CD14-positive monocyte (primary cell): Measurements from ENCODE around the gene STRA6. TPM values are rescaled to one million over a fixed set of nuclear protein-coding genes. Genes with fewer than 3 reads are reported as not detected.

Source experiments
- DNase-seq, 3 donors: peaks; one replicate each; pipeline ENCODE4 v3.0.0-alpha.2; 2011 to 2022
- H2AFZ ChIP-seq: 2 replicates; pipeline ENCODE4 v1.6.0; 2012; ENCODE audit warnings: mild to moderate bottlenecking, low read depth, low read length, inconsistent platforms; ENCODE audit not compliant: insufficient read depth, poor library complexity, severe bottlenecking
- H3K27ac ChIP-seq, 2 donors: 1 replicate in 1 of 2; 2 replicates in 1 of 2; pipeline ENCODE4 v1.5.1; 2012 to 2013; ENCODE audit warnings: low read length in 2 of 2, control low read depth in 1 of 2, inconsistent platforms in 1 of 2, low read depth in 1 of 2, mild to moderate bottlenecking in 1 of 2
- H3K27me3 ChIP-seq, 2 donors: one replicate each; pipeline versions ENCODE4 v1.6.0 to v1.6.1; 2011 to 2013; ENCODE audit warnings: low read length in 2 of 2; ENCODE audit not compliant: control insufficient read depth in 2 of 2, insufficient read depth in 2 of 2
- H3K36me3 ChIP-seq, 2 donors: replicated peaks in 1 of 2; 1 replicate in 1 of 2; 2 replicates in 1 of 2; pipeline versions ENCODE4 v1.5.1 to v1.6.1; 2012 to 2013; ENCODE audit warnings: low read length in 2 of 2, control low read depth in 1 of 2, inconsistent platforms in 1 of 2, mild to moderate bottlenecking in 1 of 2; ENCODE audit not compliant: insufficient read depth in 2 of 2, control insufficient read depth in 1 of 2
- H3K4me1 ChIP-seq, 2 donors: 1 replicate in 1 of 2; 2 replicates in 1 of 2; pipeline versions ENCODE4 v1.5.1 to v1.6.1; 2012 to 2013; ENCODE audit warnings: low read length in 2 of 2, control low read depth in 1 of 2, inconsistent platforms in 1 of 2, mild to moderate bottlenecking in 1 of 2, moderate library complexity in 1 of 2; ENCODE audit not compliant: insufficient read depth in 2 of 2, control insufficient read depth in 1 of 2
- H3K4me2 ChIP-seq: replicated peaks from 2 replicates; pipeline ENCODE3; 2012; ENCODE audit warnings: low read length, moderate library complexity, mild to moderate bottlenecking; ENCODE audit not compliant: poor library complexity, severe bottlenecking; ENCODE audit errors: extremely low read depth
- H3K4me3 ChIP-seq, 3 experiments: fragments of 200-600 bp in 1 of 3; sonication (generic) in 1 of 3; replicated peaks in 1 of 3; 1 replicate in 2 of 3; 2 replicates in 1 of 3; pipeline ENCODE4 v1.5.1; 2011 to 2013; ENCODE audit warnings: low read length in 3 of 3, mild to moderate bottlenecking in 3 of 3, control low read depth in 2 of 3, low read depth in 2 of 3, inconsistent platforms in 1 of 3, moderate library complexity in 1 of 3
- H3K79me2 ChIP-seq: 2 replicates; pipeline ENCODE4 v1.6.0; 2012; ENCODE audit warnings: mild to moderate bottlenecking, control low read depth, inconsistent platforms, low read length, moderate library complexity; ENCODE audit not compliant: insufficient read depth
- H3K9ac ChIP-seq: 2 replicates; pipeline ENCODE4 v1.6.0; 2017; ENCODE audit warnings: low read length, mild to moderate bottlenecking; ENCODE audit not compliant: insufficient read depth, poor library complexity, severe bottlenecking
- H3K9me3 ChIP-seq, 2 donors: replicated peaks in 1 of 2; 1 replicate in 1 of 2; 2 replicates in 1 of 2; pipeline versions ENCODE4 v1.5.1 to v1.6.1; 2012 to 2013; ENCODE audit warnings: low read length in 2 of 2, control low read depth in 1 of 2; ENCODE audit not compliant: control insufficient read depth in 1 of 2, insufficient read depth in 1 of 2
- H4K20me1 ChIP-seq: 2 replicates; pipeline ENCODE4 v1.6.0; 2012; ENCODE audit warnings: mild to moderate bottlenecking, low read length, control low read depth, moderate library complexity; ENCODE audit not compliant: insufficient read depth
- H3K27ac Mint-ChIP-seq, 7 donors: one replicate each; pipeline ENCODE4 v1.8.0; 2020; ENCODE audit warnings: mild to moderate bottlenecking in 7 of 7, mixed read lengths in 7 of 7, moderate library complexity in 6 of 7, inconsistent platforms in 2 of 7
- H3K27me3 Mint-ChIP-seq, 3 donors: one replicate each; pipeline ENCODE4 v1.8.0; 2021 to 2022; ENCODE audit warnings: low read depth in 3 of 3, mild to moderate bottlenecking in 3 of 3, mixed read lengths in 3 of 3, moderate library complexity in 3 of 3, inconsistent platforms in 1 of 3
- H3K36me3 Mint-ChIP-seq, 2 donors: one replicate each; pipeline ENCODE4 v1.8.0; 2020; ENCODE audit warnings: mixed read lengths in 2 of 2, inconsistent platforms in 1 of 2, mild to moderate bottlenecking in 1 of 2
- H3K4me1 Mint-ChIP-seq: one replicate; pipeline ENCODE4 v1.8.0; 2020; ENCODE audit warnings: mild to moderate bottlenecking, mixed read lengths
- H3K4me3 Mint-ChIP-seq, 2 donors: one replicate each; pipeline ENCODE4 v1.8.0; 2020; ENCODE audit warnings: mild to moderate bottlenecking in 2 of 2, mixed read lengths in 2 of 2, moderate library complexity in 1 of 2
- H3K9me3 Mint-ChIP-seq, 7 donors: one replicate each; pipeline ENCODE4 v1.8.0; 2020 to 2022; ENCODE audit warnings: mixed read lengths in 7 of 7, mild to moderate bottlenecking in 6 of 7, moderate library complexity in 6 of 7, inconsistent platforms in 2 of 7
- CTCF ChIP-seq: fragments of 200-600 bp; IDR thresholded peaks from one replicate; pipeline ENCODE4 v1.8.0; 2022; ENCODE audit warnings: antibody characterized with exemption, mild to moderate bottlenecking
- WGBS: methylation state at CpG from one replicate; pipeline ENCODE4 v1.1.5; 2013; ENCODE audit warnings: missing lambda C conversion rate; ENCODE audit not compliant: insufficient coverage; 5-methylcytosine and 5-hydroxymethylcytosine counted together
- intact Hi-C, 2 donors: fragments of 100-400 bp; cut with micrococcal nuclease; formaldehyde crosslinking; loops; one replicate each; pipeline versions ENCODE4 v1.15.0 to v1.15.1; 2023
- polyA plus RNA-seq, 3 donors: library from polyadenylated mRNA; depleted of rRNA in 1 of 3; unstranded in 2 of 3; stranded (reverse) in 1 of 3; fragments of 300-500 nt in 2 of 3; fragments of >200 nt in 1 of 3; fragmentation: Illumina TruSeq in 2 of 3; gene quantifications; 1 replicate in 2 of 3; 2 replicates in 1 of 3; pipeline ENCODE4 v1.2.3, GENCODE V29; 2012 to 2021

The STRA6 gene
- polyA plus RNA-seq, 3 donors, result not detected

- H3K27me3 Mint-ChIP-seq, result peaks cover 1 to 15% (median 8%) of the 10 kb centered on the region in 3 donors
- H3K79me2 ChIP-seq, result no peaks in the 10 kb centered on the region
- no peak overlapping the region for H3K4me3 ChIP-seq
- no peaks in the 10 kb centered on the region for H3K4me1 ChIP-seq
- peaks cover 0 to 2% (median 0%) of the 10 kb centered on the region in 7 donors for H3K9me3 Mint-ChIP-seq
- H3K4me2 ChIP-seq, result no peak overlapping the region
- no peak overlapping the region for H3K27ac ChIP-seq
- no peaks in the 10 kb centered on the region for H3K4me1 Mint-ChIP-seq
- intact Hi-C loops, result no loop called here
- no peak for TF ChIP-seq CTCF
- WGBS, result 89% methylated on average over 5 of the region's 6 CpGs
- no peaks in the 10 kb centered on the region for H4K20me1 ChIP-seq
- H3K36me3 Mint-ChIP-seq, result no peaks in the 10 kb centered on the region
- H2AFZ ChIP-seq, result no peak overlapping the region
- no peaks in the 10 kb centered on the region for H3K36me3 ChIP-seq
- no peak overlapping the region for H3K4me3 Mint-ChIP-seq
- H3K9ac ChIP-seq, result no peak overlapping the region
- peaks cover 0 to under 1% of the 10 kb centered on the region in 2 donors for H3K27me3 ChIP-seq
- H3K9me3 ChIP-seq, result no peaks in the 10 kb centered on the region
- no peak for DNase-seq
- H3K27ac Mint-ChIP-seq, result no peak overlapping the region
Measured at GRCh38 chr15:74239051-74239705, 36.6 kb upstream of the STRA6 start.

- no peak within 1 kb of the TSS for H3K9ac ChIP-seq
- no peak for TF ChIP-seq CTCF
- peak within 1 kb of the TSS in 1 of 7 donors; percentile 20 for H3K27ac Mint-ChIP-seq
Measured at GRCh38 chr15:74235962-74236361, 33.4 kb upstream of the STRA6 start, which contains the start of gene CCDC33. TSS of gene CCDC33 (plus strand) at chr15:74236326. CDS start at chr15:74236720, 394 bp downstream.

More at GRCh38 chr15:74235962-74236361, 33.4 kb upstream of the STRA6 start, which contains the start of gene CCDC33:
- intact Hi-C loops, result no loop called here
- H3K4me3 Mint-ChIP-seq, result no peak within 1 kb of the TSS
- H2AFZ ChIP-seq, result no peak within 1 kb of the TSS
- no peaks in the 10 kb centered on the region for H3K4me1 ChIP-seq
- no peaks in the 10 kb centered on the region for H3K9me3 ChIP-seq
- H3K36me3 ChIP-seq, result no peaks in the 10 kb centered on the region
- no peaks in the 10 kb centered on the region for H3K4me1 Mint-ChIP-seq
- H3K27ac ChIP-seq, result no peak within 1 kb of the TSS
- no peaks in the 10 kb centered on the region for H3K27me3 ChIP-seq
- peak in 1 of 3 donors; percentile 13 for DNase-seq
- H3K4me2 ChIP-seq, result no peak within 1 kb of the TSS
- no peaks in the 10 kb centered on the region for H4K20me1 ChIP-seq
- 9% methylated on average over 6 of the region's 6 CpGs for WGBS
- H3K79me2 ChIP-seq, result no peaks in the 10 kb centered on the region
- H3K27me3 Mint-ChIP-seq, result peaks cover 5 to 9% (median 6%) of the 10 kb centered on the region in 3 donors
- H3K4me3 ChIP-seq, result no peak within 1 kb of the TSS
- H3K36me3 Mint-ChIP-seq, result no peaks in the 10 kb centered on the region
- peaks cover 0 to 2% (median 0%) of the 10 kb centered on the region in 7 donors for H3K9me3 Mint-ChIP-seq
